Limb (tissue), 2 donors: ENCODE measurements around the gene LRRFIP1.
"Not testable (repeated sequence)": the region's sequence is repeated elsewhere in the genome, so short reads cannot be mapped to it uniquely, and the experiment has no call there.

Source experiments
- DNase-seq, 2 donors: peaks; one replicate each; pipeline ENCODE4 v3.0.0-alpha.2; 2016; ENCODE audit errors: extremely low spot score in 2 of 2

The LRRFIP1 gene

GRCh38 chr2:237765875-237766274, 138.5 kb downstream of the LRRFIP1 start:
- DNase-seq, result no peak

- DNase-seq, result no peak
Measured at GRCh38 chr2:237766340-237766739, 139.0 kb downstream of the LRRFIP1 start.

DNA sequence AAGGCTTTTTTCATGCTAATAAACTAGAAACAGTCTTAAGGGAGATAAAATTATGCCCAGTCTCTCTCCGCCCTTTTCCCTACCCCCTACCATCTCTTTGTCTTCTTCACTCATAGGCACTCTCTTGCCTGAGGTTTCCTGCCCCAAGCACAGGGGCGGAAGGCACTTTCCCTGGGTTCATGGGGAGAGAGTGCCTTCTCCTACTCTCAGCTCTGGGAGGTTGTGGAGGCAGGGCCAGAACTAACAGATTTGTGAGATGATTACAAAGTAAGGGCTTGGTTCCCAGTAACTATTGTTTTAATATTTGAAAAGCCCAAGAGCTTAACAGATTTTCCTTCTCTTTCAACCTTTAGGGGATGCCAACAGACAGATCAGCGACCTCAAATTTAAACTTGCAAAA, 145.1 kb downstream of the LRRFIP1 start:
- DNase-seq, result no peak

- DNase-seq, result no peak
Measured at GRCh38 chr2:237773826-237774225, 146.4 kb downstream of the LRRFIP1 start.

DNA sequence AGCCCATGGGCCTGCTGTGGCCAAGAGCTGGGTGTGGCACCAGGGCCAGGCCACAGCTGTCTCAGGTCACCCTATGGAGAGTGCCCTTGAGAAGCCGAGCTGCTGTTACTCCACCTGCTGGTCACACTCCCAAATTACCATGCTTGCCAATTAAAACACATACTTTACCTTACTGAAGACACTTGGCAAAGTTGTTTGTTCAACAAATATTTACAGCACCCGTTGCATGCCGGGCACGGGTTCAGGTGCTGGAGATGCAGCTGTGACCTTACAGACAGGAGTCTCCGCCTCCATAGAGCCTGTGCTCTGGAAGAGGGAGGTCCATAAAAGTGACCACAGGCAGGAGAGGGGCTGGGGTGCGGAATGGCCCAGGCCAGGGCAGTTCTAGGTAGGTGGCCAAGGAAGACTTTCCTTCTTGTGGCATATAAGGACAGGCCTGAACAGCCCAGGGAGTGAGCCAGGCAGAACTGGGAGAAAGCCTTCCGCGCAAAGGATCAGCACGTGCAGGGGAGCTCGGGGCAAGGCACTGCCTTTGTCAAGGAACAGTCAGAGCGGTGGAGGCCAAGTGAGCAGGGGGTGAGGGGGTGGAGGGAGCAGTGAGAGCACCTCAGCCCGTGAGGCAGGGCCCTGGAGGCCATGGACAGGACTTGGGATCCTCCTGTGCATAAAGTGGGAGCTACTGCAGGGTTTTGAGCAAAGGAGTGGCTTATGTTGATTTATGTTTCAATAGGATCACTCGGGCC, 147.6 kb downstream of the LRRFIP1 start:
- peak in 1 of 2 donors; percentile 45 for DNase-seq

- no peak for DNase-seq
Measured at GRCh38 chr2:237779521-237779920, 152.1 kb downstream of the LRRFIP1 start.

DNA sequence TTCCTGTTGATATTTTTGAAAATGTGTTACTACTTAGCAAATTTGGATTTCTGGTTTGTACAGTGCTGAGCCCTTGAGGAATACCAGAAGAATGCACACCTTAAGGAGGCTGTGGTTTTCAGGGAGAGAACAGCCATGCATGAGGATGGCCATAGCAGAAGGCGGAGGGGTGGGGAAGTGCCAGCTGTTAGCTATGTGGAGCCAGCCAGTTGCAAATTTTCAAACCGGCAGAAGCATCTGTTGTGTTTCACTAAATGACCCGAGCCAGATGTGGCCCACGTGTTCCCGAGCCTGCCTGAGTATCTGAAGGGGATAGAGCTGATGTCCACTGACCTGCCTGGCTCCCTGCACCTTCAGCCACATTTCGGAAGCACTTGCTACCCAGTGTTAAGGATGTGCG, 154.8 kb downstream of the LRRFIP1 start:
- peak in 1 of 2 donors; percentile 25 for DNase-seq

GRCh38 chr2:237783678-237784077, 156.3 kb downstream of the LRRFIP1 start:
- DNase-seq, result not testable (repeated sequence)

GRCh38 chr2:237786936-237787335, 159.5 kb downstream of the LRRFIP1 start:
- DNase-seq, result no peak

GRCh38 chr2:237790353-237790752, 163.0 kb downstream of the LRRFIP1 start:
- no peak for DNase-seq

DNA sequence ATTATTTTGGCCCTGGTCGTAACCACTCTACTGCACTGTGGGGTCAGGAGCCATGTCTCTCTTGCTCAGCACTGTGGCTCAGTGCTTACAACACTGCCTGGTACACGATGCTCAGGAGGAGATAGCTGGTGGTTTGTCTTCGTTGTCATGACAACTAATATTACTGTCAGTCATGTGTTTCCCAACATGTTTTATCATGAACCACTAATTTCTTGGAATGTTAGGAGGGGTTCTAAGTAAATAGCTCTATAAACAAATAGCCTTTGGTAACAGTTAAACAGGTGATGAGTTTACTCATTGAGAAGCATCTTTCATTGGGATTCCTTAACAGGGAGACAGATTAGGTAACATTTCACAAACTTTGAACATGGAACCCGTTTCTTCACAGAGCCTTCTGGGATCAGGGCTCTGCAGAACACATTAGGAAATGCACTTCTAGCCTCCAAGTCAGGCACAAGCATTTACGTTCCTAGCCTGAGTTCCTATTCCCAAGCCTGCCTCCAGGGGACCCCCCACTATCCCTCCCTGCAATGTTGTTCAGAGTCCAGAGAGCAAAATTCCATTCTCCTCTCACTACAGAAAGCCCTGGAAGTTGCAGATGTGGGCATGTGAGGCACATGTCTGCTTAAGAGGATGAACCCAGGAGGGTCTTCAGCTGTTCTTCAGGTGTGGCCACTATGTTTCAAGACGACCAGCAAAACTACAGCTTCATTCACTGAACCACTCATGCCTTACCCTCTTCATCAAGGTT, 164.8 kb downstream of the LRRFIP1 start:
- DNase-seq, result no peak

DNA sequence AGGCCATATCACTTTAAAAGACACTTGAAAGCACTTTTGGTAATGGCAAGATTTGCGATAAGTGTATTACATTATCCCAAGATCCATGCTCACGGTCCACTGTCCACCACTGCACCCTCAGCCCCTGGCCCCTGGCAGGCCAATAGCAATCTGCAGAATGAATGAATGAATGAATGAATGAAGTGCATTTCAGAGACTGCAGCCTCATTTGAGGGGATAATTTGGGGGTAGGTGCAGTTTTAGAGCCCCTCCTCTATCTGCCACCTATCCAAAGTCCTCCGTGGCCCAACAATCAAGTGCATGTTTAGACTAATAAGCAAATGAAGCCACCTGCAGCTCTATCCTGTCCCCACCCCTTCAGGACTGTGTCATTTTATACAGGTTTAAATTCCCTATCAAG, 169.9 kb downstream of the LRRFIP1 start:
- no peak for DNase-seq

DNA sequence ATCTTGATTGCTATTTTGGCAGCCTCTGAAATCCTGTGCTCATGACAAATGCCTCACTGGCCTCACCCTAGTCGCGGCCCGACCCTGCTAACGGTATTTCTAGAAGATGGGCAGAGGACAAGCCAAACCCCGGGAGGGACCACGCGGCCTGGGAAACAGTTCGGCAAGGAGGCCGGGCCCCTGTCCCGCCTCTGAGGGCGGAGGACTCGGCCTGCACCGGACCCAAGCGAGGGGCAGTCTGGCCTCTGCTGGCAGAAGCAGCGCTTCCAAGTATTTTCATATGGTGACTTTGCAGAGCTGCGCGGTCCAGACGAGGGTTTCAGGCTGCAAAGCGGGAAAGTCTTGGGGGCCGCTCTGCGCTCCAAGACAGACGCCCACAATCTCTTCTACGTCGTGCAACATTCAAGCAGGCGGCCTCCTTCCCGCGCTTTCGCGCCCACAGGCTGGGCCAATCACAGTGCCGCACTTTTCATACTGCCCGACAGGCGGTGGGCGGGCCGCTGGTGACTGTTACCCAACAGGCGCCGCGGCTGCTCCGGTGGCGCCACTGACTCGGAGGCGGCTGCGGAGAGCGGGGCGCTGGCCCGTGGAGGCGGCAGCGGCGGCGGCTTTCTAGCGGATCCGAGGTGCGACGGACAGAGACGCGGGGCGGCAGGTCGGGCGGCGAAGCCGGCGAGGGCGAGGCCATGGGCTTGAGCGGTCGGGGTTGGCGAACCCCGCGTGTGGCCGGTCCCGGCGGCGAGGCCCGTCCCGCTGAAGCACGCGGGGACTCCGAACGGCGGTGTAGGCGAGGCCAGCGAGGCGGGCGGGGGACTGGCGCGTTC, 171.1 kb downstream of the LRRFIP1 start, which contains the start of gene RBM44:
Gene RBM44, plus strand, starts transcription at position 544 of the 824 bp plus-strand sequence. CDS start 14,831 bp downstream, outside the sequence.
- DNase-seq, result no peak

DNA sequence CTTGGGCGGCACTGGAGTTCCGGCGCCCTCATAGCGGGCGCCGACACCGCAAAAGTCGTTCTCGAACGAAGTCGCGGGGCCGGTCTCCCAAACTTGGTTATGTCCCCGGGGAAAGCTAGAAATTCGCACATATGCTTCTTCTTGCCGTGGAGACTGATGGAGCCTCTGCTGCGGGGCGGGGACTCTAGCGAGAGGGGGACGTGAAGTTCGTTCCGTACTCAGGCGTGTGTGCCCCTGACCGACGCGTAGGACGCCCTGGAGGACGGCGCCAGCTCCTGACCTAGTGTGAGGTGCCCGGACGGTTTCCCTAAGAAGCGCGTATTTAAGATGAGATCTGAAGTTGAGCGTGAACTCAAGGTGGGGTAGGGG, 171.7 kb downstream of the LRRFIP1 start:
- no peak for DNase-seq

GRCh38 chr2:237801466-237801865, 174.1 kb downstream of the LRRFIP1 start:
- DNase-seq, result no peak

DNA sequence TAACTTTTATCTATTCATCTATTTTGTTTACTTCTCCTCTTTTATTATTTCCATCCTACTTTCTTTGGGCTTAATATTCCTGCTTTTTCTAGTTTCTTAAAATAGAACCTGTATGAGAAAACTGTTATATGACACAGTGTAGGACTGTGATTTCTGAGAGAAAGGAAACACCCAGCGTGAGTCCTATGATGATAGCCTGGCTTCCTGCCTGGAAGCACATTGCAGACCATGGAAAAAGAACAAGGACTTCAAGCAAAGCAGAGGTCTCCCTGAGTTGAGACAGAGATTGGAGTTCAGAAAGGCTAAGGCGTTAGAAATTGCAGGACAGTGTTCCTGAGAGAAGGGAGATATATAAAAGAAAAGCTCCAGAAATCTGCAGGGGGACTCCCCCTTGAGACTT, 178.9 kb downstream of the LRRFIP1 start:
- peak in 1 of 2 donors; percentile 7 for DNase-seq

DNA sequence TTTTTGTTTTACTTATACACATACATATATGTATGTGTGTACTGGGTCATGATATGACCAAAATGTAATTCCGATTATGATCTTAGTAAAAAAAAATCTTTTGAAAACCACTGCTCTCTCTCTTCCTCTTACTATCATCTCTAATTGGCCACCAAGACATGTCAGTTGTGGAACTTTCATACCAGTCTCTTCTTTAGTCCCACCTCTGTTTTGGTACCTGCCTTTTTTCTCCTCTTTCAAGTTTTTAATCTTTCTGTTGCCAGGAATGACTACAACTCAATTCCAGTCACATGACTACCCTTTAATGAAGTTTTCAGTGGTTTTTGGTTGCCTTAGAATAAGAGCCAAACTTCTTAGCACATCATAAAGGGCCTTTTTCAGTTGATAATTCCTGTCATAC, 188.2 kb downstream of the LRRFIP1 start:
- DNase-seq, result no peak

- no peak for DNase-seq
Measured at GRCh38 chr2:237816531-237816930, 189.1 kb downstream of the LRRFIP1 start.

- DNase-seq, result no peak
Measured at GRCh38 chr2:237818066-237818473, 190.7 kb downstream of the LRRFIP1 start.

DNA sequence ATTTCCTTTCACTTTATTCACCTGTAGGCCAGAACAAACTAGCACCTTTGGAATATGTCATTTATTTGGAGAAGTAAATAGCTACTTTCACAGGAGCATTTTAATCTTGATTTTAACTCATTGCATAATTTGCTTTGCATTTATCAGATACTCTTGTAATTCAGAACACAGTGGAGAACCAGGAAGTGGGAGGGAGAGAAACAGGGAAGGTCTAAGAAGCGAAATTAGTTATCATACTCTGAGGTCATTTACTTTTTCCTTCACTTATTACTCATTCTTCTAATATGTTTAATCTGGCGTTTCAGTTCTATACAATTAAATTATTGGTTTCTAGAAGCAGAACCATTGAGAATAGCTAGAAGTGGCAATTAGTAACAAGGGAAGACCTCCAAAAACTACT, 191.8 kb downstream of the LRRFIP1 start:
- DNase-seq, result no peak

- no peak for DNase-seq
Measured at GRCh38 chr2:237820421-237820820, 193.0 kb downstream of the LRRFIP1 start.

- DNase-seq, result no peak
Measured at GRCh38 chr2:237823544-237823943, 196.2 kb downstream of the LRRFIP1 start.
